KOPT-K1 (cell line): ENCODE measurements around the gene UGT1A3.

Experiments used
- H3K27ac ChIP-seq: fragments of 200-600 bp; sonication (generic); 2 replicates; pipeline ENCODE4 v1.5.1; 2016; ENCODE audit warnings: antibody characterized with exemption, mild to moderate bottlenecking, low read depth, low read length; ENCODE audit not compliant: poor library complexity, severe bottlenecking
- H3K36me3 ChIP-seq: fragments of 200-600 bp; sonication (generic); 2 replicates; pipeline ENCODE4 v1.5.1; 2017; ENCODE audit warnings: antibody characterized with exemption, mild to moderate bottlenecking, low read length, moderate library complexity; ENCODE audit not compliant: insufficient read depth
- H3K9me3 ChIP-seq: fragments of 200-600 bp; sonication (generic); 2 replicates; pipeline ENCODE4 v1.5.1; 2017; ENCODE audit warnings: antibody characterized with exemption, low read length, mild to moderate bottlenecking; ENCODE audit not compliant: insufficient read depth, poor library complexity, severe bottlenecking

UGT1A3 gene

GRCh38 chr2:233807966-233808935 lies 79.4 kb downstream of the UGT1A3 start:
- Histone ChIP-seq H3K9me3 (peaks cover 10% of the 10 kb centered on the region), H3K36me3 (no peaks in the 10 kb centered on the region), H3K27ac (no peak overlapping the region)

- H3K9me3 ChIP-seq: peaks cover 10% of the 10 kb centered on the region
- H3K27ac ChIP-seq: no peak overlapping the region
- no peaks in the 10 kb centered on the region for H3K36me3 ChIP-seq
Observed at GRCh38 chr2:233810385-233810784, 81.5 kb downstream of the UGT1A3 start.

- no peak overlapping the region for H3K27ac ChIP-seq
- H3K9me3 ChIP-seq: peaks cover 10% of the 10 kb centered on the region
- no peaks in the 10 kb centered on the region for H3K36me3 ChIP-seq
Observed at GRCh38 chr2:233811087-233811486, 82.2 kb downstream of the UGT1A3 start.

GRCh38 chr2:233811732-233812131 lies 82.9 kb downstream of the UGT1A3 start:
- no peak overlapping the region for H3K27ac ChIP-seq
- no peaks in the 10 kb centered on the region for H3K36me3 ChIP-seq
- peaks cover 10% of the 10 kb centered on the region for H3K9me3 ChIP-seq

GRCh38 chr2:233813236-233814055 lies 84.6 kb downstream of the UGT1A3 start:
- no peaks in the 10 kb centered on the region for H3K36me3 ChIP-seq
- H3K9me3 ChIP-seq: peaks cover 8% of the 10 kb centered on the region
- no peak overlapping the region for H3K27ac ChIP-seq

GRCh38 chr2:233814056-233814835 lies 85.4 kb downstream of the UGT1A3 start:
- Histone ChIP-seq H3K27ac (no peak overlapping the region), H3K36me3 (no peaks in the 10 kb centered on the region), H3K9me3 (peaks cover 3% of the 10 kb centered on the region)

- Histone ChIP-seq H3K9me3 (no peaks in the 10 kb centered on the region), H3K36me3 (no peaks in the 10 kb centered on the region), H3K27ac (no peak overlapping the region)
Observed at GRCh38 chr2:233815861-233816260, 87.0 kb downstream of the UGT1A3 start.

GRCh38 chr2:233816334-233816733 lies 87.5 kb downstream of the UGT1A3 start:
- no peaks in the 10 kb centered on the region for H3K9me3 ChIP-seq
- no peak overlapping the region for H3K27ac ChIP-seq
- H3K36me3 ChIP-seq: no peaks in the 10 kb centered on the region

- no peaks in the 10 kb centered on the region for H3K36me3 ChIP-seq
- H3K9me3 ChIP-seq: no peaks in the 10 kb centered on the region
- no peak overlapping the region for H3K27ac ChIP-seq
Observed at GRCh38 chr2:233816771-233817170, 87.9 kb downstream of the UGT1A3 start.

- Histone ChIP-seq H3K36me3 (no peaks in the 10 kb centered on the region), H3K27ac (no peak overlapping the region), H3K9me3 (no peaks in the 10 kb centered on the region)
Observed at GRCh38 chr2:233817361-233817911, 88.6 kb downstream of the UGT1A3 start.

GRCh38 chr2:233817995-233818638 lies 89.3 kb downstream of the UGT1A3 start:
- Histone ChIP-seq H3K36me3 (no peaks in the 10 kb centered on the region), H3K27ac (no peak overlapping the region), H3K9me3 (no peaks in the 10 kb centered on the region)

- Histone ChIP-seq H3K27ac (no peak overlapping the region), H3K36me3 (no peaks in the 10 kb centered on the region), H3K9me3 (no peaks in the 10 kb centered on the region)
Observed at GRCh38 chr2:233818639-233819621, 90.1 kb downstream of the UGT1A3 start.
